ENCODE data around the gene SNTB2.

Gene SNTB2

GRCh38 chr16:69349536-69349935 lies 162.6 kb downstream of the SNTB2 start:
- no peak for DNase-seq

GRCh38 chr16:69350536-69351133 lies 163.7 kb downstream of the SNTB2 start:
- DNase-seq = no peak

GRCh38 chr16:69351309-69352027 lies 164.5 kb downstream of the SNTB2 start, which contains the start of gene TMED6:
TSS of gene TMED6 (minus strand) at chr16:69351786. CDS start at chr16:69351753, 33 bp downstream.
- DNase-seq = no peak

Measured in hematopoietic multipotent progenitor cell treated with erythropoietin and hydrocortisone succinate and interleukin-3 and kit ligand, for 4 days (in vitro differentiated cells).